Erythroblast (primary cell): ENCODE data around the gene PMIS2.
"Not testable (repeated sequence)": the region's sequence is repeated elsewhere in the genome, so short reads cannot be mapped to it uniquely, and the experiment has no call there.

Experiments used
- GATA1 ChIP-seq: IDR thresholded peaks from 2 replicates; pipeline ENCODE4 v1.6.1; 2011; ENCODE audit warnings: low read depth, mild to moderate bottlenecking, control low read depth, low read length, moderate library complexity
- POLR2A ChIP-seq: IDR thresholded peaks from 2 replicates; pipeline ENCODE4 v1.6.1; 2011; ENCODE audit warnings: mild to moderate bottlenecking, low read length

- not testable (repeated sequence) for TF ChIP-seq POLR2A, GATA1
Measured at GRCh38 chr19:35607170-35607569, 21.2 kb downstream of the PMIS2 start.
